Sigmoid colon (tissue), 3 donors: ENCODE measurements around the gene TJAP1.

Source experiments
- POLR2A ChIP-seq, 2 donors: fragments of 450-650 bp; IDR thresholded peaks; one replicate each; pipeline ENCODE4 v1.6.1; 2016; ENCODE audit warnings: antibody characterized with exemption in 2 of 2, mild to moderate bottlenecking in 2 of 2, moderate library complexity in 2 of 2
- TF ChIP-seq, protein P1 (sequence below), 4 experiments: fragments of 450-650 bp in 3 of 4; fragments of 200-600 bp in 1 of 4; IDR thresholded peaks; one replicate each; pipeline ENCODE4 v1.5.1; 2016 to 2019; ENCODE audit warnings: antibody characterized with exemption in 4 of 4, mild to moderate bottlenecking in 3 of 4, moderate library complexity in 2 of 4

DNA sequence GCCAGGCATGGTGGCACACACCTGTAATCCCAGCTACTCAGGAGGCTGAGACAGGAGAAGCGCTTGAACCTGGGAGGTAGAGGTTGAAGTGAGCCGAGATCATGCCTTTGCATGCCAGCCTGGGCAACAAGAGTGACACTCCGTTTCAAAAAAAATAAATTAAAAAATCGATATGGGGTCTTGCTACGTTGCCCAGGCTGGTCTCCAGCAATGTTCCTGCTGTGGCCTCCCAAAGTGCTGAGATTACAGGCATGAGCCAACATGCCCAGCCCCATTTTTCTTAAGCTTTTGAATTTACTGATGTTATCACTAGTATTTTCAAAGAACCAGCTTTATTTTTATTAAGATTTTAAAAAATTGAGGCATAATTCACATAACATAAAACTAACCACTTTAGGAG, 63.1 kb downstream of the TJAP1 start:
- TF ChIP-seq, protein P1, sequence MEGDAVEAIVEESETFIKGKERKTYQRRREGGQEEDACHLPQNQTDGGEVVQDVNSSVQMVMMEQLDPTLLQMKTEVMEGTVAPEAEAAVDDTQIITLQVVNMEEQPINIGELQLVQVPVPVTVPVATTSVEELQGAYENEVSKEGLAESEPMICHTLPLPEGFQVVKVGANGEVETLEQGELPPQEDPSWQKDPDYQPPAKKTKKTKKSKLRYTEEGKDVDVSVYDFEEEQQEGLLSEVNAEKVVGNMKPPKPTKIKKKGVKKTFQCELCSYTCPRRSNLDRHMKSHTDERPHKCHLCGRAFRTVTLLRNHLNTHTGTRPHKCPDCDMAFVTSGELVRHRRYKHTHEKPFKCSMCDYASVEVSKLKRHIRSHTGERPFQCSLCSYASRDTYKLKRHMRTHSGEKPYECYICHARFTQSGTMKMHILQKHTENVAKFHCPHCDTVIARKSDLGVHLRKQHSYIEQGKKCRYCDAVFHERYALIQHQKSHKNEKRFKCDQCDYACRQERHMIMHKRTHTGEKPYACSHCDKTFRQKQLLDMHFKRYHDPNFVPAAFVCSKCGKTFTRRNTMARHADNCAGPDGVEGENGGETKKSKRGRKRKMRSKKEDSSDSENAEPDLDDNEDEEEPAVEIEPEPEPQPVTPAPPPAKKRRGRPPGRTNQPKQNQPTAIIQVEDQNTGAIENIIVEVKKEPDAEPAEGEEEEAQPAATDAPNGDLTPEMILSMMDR (IDR thresholded peaks at IDR 0.05), result no peak
- no peak for TF ChIP-seq POLR2A (IDR thresholded peaks at IDR 0.05)
